Panc1 (cell line): ENCODE data around the gene PER2.

Experiments
- CTCF ChIP-seq: fragments of 450-650 bp; IDR thresholded peaks from 2 replicates; pipeline ENCODE4 v1.5.1; 2017; ENCODE audit warnings: mild to moderate bottlenecking
- POLR2AphosphoS5 ChIP-seq: IDR thresholded peaks from 2 replicates; pipeline ENCODE4 v1.6.1; 2012; ENCODE audit warnings: mild to moderate bottlenecking, low read depth, low read length, moderate library complexity
- REST ChIP-seq, 2 experiments: IDR thresholded peaks; 2 replicates each; pipeline ENCODE4 v1.6.1; 2011 to 2012; ENCODE audit warnings: low read depth in 2 of 2, control low read depth in 1 of 2, low read length in 1 of 2, mild to moderate bottlenecking in 1 of 2, moderate library complexity in 1 of 2; ENCODE audit not compliant: insufficient read depth in 1 of 2
- SIN3A ChIP-seq: IDR thresholded peaks from 2 replicates; pipeline ENCODE4 v1.6.1; 2012; ENCODE audit warnings: low read depth, mild to moderate bottlenecking, low read length, moderate library complexity, borderline replicate concordance; ENCODE audit not compliant: insufficient read depth
- TCF7L2 ChIP-seq: IDR thresholded peaks from 2 replicates; pipeline ENCODE4 v1.6.1; 2011; ENCODE audit warnings: mild to moderate bottlenecking, low read depth, low read length, inconsistent platforms

- no peak for TF ChIP-seq CTCF
- no peak for TF ChIP-seq POLR2AphosphoS5
- no peak for TF ChIP-seq REST (IDR thresholded peaks at IDR 0.05; ENCODE audit: insufficient read depth in 1 of 2, low read depth in 2 of 2, low read length in 1 of 2)
- no peak for TF ChIP-seq TCF7L2
- TF ChIP-seq SIN3A, result no peak
These were observed 16.3 kb downstream of the PER2 start for GRCh38 chr2:238272156-238272555.
